HK-2 (cell line): ENCODE results near the gene CDHR5.
"Not testable (repeated sequence)": the region's sequence is repeated elsewhere in the genome, so short reads cannot be mapped to it uniquely, and the experiment has no call there.

Experiments used
- DNase-seq: peaks from one replicate; pipeline ENCODE4 v3.0.0-alpha.2; 2018; ENCODE audit not compliant: unreplicated experiment

CDHR5 gene

DNA sequence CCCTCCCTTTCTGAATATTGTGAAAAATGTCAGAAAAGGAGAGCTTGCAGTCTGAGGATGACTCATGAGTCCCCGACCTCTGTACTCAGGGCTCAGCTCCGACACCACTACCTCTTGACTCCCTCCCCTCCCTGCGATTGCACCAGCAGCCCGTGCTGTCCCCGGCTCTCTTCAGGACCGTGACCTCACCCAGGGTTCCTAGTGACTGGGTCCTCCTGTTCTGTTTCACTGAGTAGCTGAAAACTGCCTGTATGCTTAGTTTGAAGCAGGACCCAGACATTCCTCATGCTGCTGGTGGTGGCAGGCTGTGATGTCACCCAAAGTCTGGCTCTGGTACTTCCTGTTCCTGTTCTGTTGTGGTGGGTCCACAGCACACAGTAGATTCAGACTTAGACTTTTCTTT lies 36.8 kb downstream of the CDHR5 start:
- peak; percentile 82 for DNase-seq

DNA sequence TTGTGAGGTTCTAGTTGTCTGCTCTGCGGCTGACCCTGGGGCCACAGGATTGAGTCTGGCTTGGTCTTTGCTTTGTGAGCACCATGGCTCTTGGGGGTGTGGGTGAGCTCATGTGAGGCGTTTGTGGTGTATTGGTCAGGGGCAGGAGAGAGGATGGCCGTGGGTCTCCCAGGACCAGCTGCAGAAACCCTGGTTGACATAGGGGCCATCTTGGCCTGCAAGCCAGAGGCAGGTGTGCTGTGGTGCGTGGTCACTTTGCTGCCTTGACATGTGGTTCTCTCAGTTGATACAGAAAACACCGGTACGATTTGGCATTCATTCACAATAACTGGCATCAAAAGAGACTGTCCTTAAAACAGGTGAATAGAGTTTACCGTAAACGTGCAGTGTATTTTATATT lies 37.2 kb downstream of the CDHR5 start:
- DNase-seq = no peak

DNA sequence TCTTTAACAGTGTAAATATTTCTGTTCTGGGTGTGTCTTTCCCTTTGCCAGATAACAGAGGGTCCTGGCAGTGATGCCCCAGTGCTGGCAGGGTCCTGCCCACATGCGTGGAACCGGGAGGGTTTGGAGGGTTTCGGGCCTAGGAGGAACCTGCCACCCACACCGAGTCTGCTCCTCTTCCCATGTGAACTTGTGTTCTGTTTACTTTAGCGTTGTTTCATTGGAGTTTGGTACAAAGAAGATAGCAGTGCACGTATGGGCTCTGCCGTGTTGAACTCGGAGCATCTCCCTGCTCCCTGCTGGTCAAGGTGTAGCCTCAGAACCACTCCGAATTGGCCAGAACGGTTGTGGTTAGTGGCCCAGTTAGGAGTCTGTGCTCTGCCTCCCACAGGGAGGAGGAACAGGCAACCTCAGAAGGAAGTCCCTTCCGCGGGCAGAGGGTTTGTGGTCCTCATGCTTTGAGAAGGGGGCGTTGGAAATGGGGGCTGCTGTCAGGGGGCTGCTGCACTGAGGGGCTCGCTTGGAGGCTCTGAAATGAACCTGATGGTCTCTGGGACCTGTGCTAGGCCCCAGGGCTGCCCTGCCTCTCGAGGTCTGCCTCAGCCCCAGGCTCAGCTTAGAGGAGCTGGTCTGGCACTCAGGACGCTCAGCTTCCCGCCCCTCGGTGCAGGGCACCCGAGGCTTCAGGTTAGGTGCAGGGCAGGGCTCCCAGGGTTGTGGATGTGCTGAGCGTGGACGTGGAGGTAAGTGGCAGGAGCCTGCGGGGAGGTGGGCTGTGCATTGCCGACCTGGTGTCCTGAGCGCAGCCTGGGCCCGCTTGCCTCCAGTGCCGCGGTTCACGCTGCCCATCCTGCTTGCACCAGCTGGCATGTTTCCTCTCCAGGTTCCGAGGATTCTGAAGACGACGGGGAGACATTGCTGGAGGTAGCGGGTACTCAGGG lies 38.1 kb downstream of the CDHR5 start:
- DNase-seq = no peak

DNA sequence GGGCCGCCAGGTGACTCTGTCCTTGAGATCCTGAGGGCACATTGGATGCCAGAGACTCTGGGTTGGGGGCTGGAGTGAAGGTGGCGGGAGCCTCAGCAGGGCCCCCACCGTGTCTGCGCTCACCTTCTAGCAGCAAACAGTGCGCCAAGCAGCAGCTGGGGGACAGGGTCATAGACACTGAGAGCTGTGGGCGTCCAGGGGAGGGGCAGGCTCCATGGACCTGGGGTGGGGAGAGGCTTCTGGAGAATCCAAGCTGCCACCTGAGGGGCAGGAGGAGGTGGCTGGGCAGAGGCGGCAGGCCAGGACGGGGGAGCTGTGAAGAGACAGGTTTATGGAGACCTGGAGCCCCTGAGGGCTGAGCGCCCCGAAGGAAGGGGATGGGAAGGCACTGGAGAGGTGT lies 40.5 kb downstream of the CDHR5 start:
- DNase-seq = no peak

DNA sequence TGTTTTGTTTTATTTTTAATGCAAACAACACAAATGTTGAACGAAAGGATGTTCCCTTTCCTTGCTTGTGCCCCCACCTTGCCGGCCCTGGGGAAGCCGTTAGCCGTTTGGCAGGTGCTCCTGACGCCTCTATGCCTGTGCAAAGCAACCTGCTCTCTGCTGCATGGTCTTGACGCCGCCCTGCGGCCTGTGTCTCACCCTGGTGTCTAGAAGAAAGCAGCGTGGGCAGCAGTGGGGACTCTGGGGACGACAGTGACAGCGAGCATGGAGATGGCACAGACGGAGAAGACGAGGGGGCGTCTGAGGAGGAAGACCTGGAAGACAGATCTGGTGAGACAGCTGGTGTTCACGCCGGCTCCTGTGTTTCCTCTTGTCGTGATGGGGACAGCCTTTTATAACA lies 43.0 kb downstream of the CDHR5 start:
- DNase-seq = no peak

DNA sequence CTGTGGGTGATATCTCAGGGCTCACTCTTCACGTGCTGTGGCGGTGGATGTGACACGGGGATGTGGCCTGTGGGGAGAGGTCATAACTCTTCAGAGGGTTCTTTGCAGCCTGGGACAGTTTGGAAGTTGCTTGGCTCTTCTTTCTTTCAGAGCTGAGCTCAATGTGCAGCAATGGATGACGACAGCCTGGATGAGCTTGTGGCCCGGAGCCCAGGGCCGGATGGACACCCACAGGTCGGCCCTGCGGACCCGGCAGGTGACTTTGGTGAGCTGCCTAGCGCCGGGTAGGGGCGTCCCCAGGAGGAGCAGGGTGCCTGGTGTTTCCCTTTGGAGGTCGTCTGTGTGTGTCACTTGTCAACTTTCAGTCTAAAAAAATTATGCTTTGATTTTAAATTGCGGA lies 43.4 kb downstream of the CDHR5 start:
- DNase-seq = no peak

DNA sequence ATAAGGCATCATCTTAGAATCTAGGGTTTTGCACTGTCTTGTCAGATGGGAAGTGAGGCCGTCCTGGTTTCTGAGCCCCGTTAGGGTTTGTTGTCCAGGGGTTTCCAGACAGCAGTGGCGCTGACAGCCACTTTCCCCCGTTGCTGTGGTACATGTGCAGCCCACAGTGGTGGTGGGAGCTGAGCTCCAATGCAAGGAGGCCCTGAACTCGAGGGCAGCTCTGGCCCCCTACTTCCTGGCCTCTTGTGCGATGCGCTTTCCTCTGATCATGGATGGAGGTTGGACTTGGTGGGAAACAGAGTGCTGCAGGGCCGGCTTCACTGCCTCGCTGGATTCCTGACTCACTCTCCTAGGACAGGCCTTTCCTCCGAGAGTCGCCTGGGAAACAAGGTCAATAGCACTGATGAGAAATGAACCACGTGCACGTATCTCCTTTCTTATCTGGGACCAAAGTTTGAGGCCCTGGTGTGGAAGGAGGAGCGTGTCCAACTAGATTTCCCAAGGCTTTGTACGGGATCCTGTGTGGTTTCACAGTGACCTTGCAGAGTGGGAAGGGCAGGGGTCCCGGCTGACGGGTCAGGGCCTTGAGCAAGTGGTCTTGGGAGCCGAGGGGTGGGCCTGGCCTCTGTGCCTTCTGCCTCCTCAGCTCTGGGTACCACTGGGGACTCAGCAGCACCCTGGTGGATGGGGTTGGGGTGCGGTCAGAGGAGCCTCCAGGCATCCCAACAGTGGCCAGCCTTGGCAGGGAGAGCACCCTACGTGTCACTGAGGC lies 44.7 kb downstream of the CDHR5 start:
- no peak for DNase-seq

- DNase-seq = no peak
These were observed 46.3 kb downstream of the CDHR5 start for GRCh38 chr11:578276-579035.

DNA sequence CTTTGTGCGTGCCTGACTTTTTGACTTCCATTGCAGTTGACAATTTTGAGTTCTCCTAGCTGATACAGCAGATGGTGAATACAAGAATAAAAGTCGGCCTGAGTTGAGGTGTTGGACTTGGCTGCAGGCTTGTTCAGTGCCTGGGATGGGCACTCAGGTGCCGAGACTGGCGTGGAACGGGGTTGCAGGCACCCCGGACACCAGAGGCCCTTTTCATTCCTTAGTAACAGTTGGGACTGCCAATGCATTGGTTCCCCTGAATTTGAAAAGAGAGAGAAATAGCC lies 47.2 kb downstream of the CDHR5 start:
- DNase-seq = no peak

GRCh38 chr11:576811-577610 lies 47.7 kb downstream of the CDHR5 start:
- no peak for DNase-seq

DNA sequence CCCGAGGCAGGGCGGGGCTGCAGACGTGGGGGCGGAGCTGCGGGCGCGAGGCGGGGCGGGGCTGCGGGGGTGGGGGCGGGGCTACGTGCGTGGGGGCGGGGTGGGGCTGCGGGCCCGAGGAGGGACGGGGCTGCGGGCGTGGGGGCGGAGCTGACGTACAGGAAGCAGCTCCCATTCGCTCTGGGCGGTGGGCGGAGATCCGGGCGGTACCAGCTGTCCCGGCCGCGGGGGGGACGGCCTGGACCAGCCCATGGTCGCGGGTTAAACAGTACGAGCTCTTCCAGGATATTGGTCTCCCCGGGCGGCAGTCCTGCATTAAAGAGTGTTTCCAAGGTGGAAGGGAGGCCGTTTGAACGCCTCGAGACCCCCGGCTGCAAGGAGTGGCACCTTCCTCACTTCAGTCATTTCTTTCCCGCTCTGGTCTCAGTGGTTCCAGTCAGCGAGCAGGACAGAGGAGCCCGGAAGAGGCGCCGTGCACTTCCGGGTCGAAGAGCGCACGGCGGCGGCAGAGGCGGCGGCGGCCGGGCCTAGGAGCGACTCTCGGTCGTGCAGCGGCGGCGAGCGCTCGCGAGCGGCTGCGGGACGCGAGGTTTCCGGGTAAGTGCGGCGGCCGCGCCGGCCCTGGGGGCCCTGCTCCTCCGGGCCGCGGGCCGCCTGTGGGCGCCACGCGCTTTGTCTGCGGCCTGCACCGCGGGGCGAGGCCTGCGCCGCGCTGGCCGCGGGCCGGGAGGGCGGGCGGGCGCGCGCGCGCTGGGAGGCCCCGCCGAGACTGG lies 48.6 kb downstream of the CDHR5 start, which contains the start of gene PHRF1:
Gene PHRF1 (plus strand): TSS at position 475 of the 773 bp plus-strand sequence. CDS start 5,043 bp downstream, outside the sequence.
- peak; percentile 92 for DNase-seq

- no peak for DNase-seq
These were observed 49.3 kb downstream of the CDHR5 start for GRCh38 chr11:575313-575995.

- no peak for DNase-seq
These were observed 50.0 kb downstream of the CDHR5 start for GRCh38 chr11:574632-575312.

- not testable (repeated sequence) for DNase-seq
These were observed 50.7 kb downstream of the CDHR5 start for GRCh38 chr11:574031-574570.

GRCh38 chr11:573146-573759 lies 51.5 kb downstream of the CDHR5 start:
- no peak for DNase-seq

DNA sequence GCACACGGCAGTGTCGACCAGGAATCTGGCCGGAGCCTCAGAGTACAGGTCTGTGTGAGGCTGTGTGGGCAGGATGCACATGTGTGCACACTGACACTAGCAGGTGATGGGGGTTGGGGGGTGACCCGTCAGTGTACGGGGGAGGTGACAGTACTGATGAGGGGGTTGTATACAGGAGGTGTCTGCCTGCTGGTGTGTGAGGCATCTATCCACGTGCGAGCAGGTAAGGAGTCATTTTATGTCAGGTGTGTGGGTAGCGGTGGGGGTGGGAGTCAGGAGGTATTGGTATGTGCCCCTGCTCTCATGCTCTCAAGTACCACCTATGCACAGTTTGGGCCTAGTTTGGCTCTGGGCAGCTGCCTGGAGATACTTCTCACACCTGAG lies 53.0 kb downstream of the CDHR5 start:
- no peak for DNase-seq

DNA sequence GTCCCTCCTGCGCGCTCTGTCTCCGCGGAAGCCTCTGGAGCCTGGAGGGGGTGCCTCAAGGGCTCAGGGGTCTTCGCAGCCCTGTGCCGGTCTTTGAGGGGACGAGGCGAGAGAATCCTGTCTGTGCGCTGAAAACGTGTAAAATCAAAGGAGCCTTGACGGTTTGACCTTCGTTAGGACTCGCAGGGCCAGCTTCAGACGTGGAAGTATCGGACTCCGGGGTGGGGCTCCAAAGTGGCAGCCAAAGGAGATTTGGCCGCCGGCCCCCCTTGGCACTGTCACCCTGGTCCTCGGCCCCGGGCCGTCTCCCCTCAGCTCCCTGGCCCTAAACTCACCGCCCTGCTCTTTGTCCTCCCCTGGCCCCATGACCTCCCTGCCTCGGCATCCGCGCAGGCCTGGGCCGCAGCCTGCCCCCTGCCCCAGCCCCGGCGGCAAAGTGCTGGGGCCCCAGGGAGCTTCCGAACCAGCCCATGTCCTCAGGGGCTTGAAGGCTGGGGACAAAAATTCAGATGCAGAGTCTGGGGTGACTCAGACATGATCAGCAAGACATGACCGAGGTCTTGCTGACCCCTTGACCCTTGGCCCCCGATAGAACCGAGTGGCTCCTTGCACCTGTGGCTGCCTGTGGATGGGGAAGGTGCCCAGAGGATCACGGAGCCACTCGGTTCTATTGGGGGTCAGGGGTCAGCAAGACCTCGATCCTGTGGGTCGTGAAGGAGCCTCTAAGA lies 55.4 kb downstream of the CDHR5 start:
- DNase-seq = no peak
